ENCODE results near the gene RETSAT.

RETSAT gene

GRCh38 chr2:85303780-85304531 lies 50.4 kb downstream of the RETSAT start:
- no peak for DNase-seq

GRCh38 chr2:85302121-85302520 lies 52.2 kb downstream of the RETSAT start:
- no peak for DNase-seq

Measured in NCI-H526 treated with DMSO at 0.1 percent for 48 hours (cell line).